IMR-90 (cell line): Measurements from ENCODE around the gene NAPEPLD. TPM values are rescaled to one million over a fixed set of nuclear protein-coding genes. Genes with fewer than 3 reads are reported as not detected.

Experiments used
- ATAC-seq: fragments of 200-7000 bp; cut with Tn5 transposase; 2 replicates; pipeline ENCODE4 v1.9.1; 2020; ENCODE audit warnings: low read depth, mild to moderate bottlenecking, moderate library complexity
- BruUV-seq: library from RNA; stranded (reverse); fragments of 400-500 nt; replicated peaks from 2 replicates; lab custom pipeline; 2021; lab: Mats Ljungman, UMichigan
- CTCF ChIA-PET: fragments of 300-600 bp; formaldehyde crosslinking; extraction: SDS; loops from one replicate; lab custom pipeline; 2021; ENCODE audit warnings: antibody characterized with exemption; lab: Yijun Ruan, JAX
- POLR2A ChIA-PET: fragments of 300-600 bp; sonication (Branson Sonifier 250); formaldehyde crosslinking; loops from one replicate; lab custom pipeline; 2022; ENCODE audit warnings: antibody characterized with exemption; ENCODE audit not compliant: unreplicated experiment; lab: Charles Lee
- DNase-seq: peaks from one replicate; pipeline ENCODE4 v3.0.0; 2013
- H2AFZ ChIP-seq: replicated peaks from 2 replicates; pipeline ENCODE3; 2013; ENCODE audit warnings: low read length, mild to moderate bottlenecking; ENCODE audit not compliant: poor library complexity
- H2AK5ac ChIP-seq: 2 replicates; pipeline ENCODE4 v1.6.1; 2013; ENCODE audit warnings: low read depth, low read length, inconsistent platforms
- H2AK9ac ChIP-seq: replicated peaks from 2 replicates; pipeline ENCODE3; 2013; ENCODE audit warnings: mild to moderate bottlenecking, low read depth, low read length, moderate library complexity; ENCODE audit not compliant: poor library complexity
- H2BK120ac ChIP-seq: 2 replicates; pipeline ENCODE4 v1.6.1; 2013; ENCODE audit warnings: low read depth, low read length, inconsistent platforms
- H2BK15ac ChIP-seq: 3 replicates; pipeline ENCODE4 v1.6.1; 2013; ENCODE audit warnings: low read depth, low read length, inconsistent platforms
- H2BK20ac ChIP-seq: 2 replicates; pipeline ENCODE4 v1.6.1; 2013; ENCODE audit warnings: low read depth, mild to moderate bottlenecking, inconsistent platforms, low read length, moderate library complexity
- H2BK5ac ChIP-seq: 2 replicates; pipeline ENCODE4 v1.6.1; 2013; ENCODE audit warnings: mild to moderate bottlenecking, low read depth, low read length, inconsistent platforms; ENCODE audit not compliant: poor library complexity, severe bottlenecking
- H3K14ac ChIP-seq: replicated peaks from 2 replicates; pipeline ENCODE4 v1.6.1; 2013; ENCODE audit warnings: low read depth, low read length, inconsistent platforms
- H3K18ac ChIP-seq: 2 replicates; pipeline ENCODE4 v1.6.1; 2013; ENCODE audit warnings: low read depth, low read length, control low read depth
- H3K23ac ChIP-seq: 2 replicates; pipeline ENCODE4 v1.6.1; 2013; ENCODE audit warnings: low read depth, low read length, inconsistent platforms
- H3K27ac ChIP-seq: 2 replicates; pipeline ENCODE4 v1.5.1; 2013; ENCODE audit warnings: mild to moderate bottlenecking, control low read depth, low read length; ENCODE audit not compliant: insufficient read depth
- H3K27me3 ChIP-seq: 2 replicates; pipeline ENCODE4 v1.6.1; 2013; ENCODE audit warnings: low read length; ENCODE audit not compliant: control insufficient read depth, insufficient read depth
- H3K36me3 ChIP-seq: 2 replicates; pipeline ENCODE4 v1.6.1; 2013; ENCODE audit warnings: low read length, mixed read lengths; ENCODE audit not compliant: control insufficient read depth, insufficient read depth
- H3K4ac ChIP-seq: 2 replicates; pipeline ENCODE4 v1.6.1; 2013; ENCODE audit warnings: low read depth, low read length, inconsistent platforms
- H3K4me1 ChIP-seq: 2 replicates; pipeline ENCODE4 v1.6.1; 2013; ENCODE audit warnings: low read length, mixed read lengths; ENCODE audit not compliant: control insufficient read depth, insufficient read depth
- H3K4me2 ChIP-seq: 2 replicates; pipeline ENCODE4 v1.6.1; 2013; ENCODE audit warnings: low read depth, mild to moderate bottlenecking, control low read depth, low read length, moderate library complexity
- H3K4me3 ChIP-seq: 2 replicates; pipeline ENCODE4 v1.5.1; 2013; ENCODE audit warnings: low read depth, mild to moderate bottlenecking, control low read depth, low read length, moderate library complexity; ENCODE audit not compliant: insufficient read depth
- H3K56ac ChIP-seq: 2 replicates; pipeline ENCODE4 v1.6.1; 2013; ENCODE audit warnings: low read length, inconsistent platforms; ENCODE audit not compliant: insufficient read depth; ENCODE audit errors: extremely low read depth
- H3K79me1 ChIP-seq, 2 experiments: 2 replicates each; pipeline ENCODE4 v1.6.1; 2013; ENCODE audit warnings: low read length in 2 of 2, inconsistent platforms in 1 of 2, low read depth in 1 of 2
- H3K9ac ChIP-seq: 2 replicates; pipeline ENCODE4 v1.6.1; 2013; ENCODE audit warnings: low read depth, low read length, control low read depth
- H3K9me1 ChIP-seq: 2 replicates; pipeline ENCODE4 v1.6.1; 2013; ENCODE audit warnings: low read length, inconsistent platforms; ENCODE audit not compliant: insufficient read depth
- H3K9me3 ChIP-seq: 2 replicates; pipeline ENCODE4 v1.6.1; 2013; ENCODE audit warnings: low read length; ENCODE audit not compliant: control insufficient read depth, insufficient read depth
- H4K20me1 ChIP-seq: 2 replicates; pipeline ENCODE4 v1.6.1; 2013; ENCODE audit warnings: low read length, inconsistent platforms; ENCODE audit not compliant: insufficient read depth
- H4K5ac ChIP-seq: 2 replicates; pipeline ENCODE4 v1.6.1; 2013; ENCODE audit warnings: mild to moderate bottlenecking, low read depth, low read length, control low read depth
- H4K8ac ChIP-seq, 2 experiments: 2 replicates each; pipeline ENCODE4 v1.6.1; 2013; ENCODE audit warnings: low read depth in 2 of 2, low read length in 2 of 2, control low read depth in 1 of 2, inconsistent platforms in 1 of 2
- H4K91ac ChIP-seq: 2 replicates; pipeline ENCODE4 v1.6.1; 2013; ENCODE audit warnings: low read depth, low read length, inconsistent platforms; ENCODE audit not compliant: insufficient read depth
- BHLHE40 ChIP-seq: fragments of 150-350 bp; IDR thresholded peaks from 2 replicates; pipeline ENCODE4 v1.6.1; 2016; ENCODE audit warnings: mild to moderate bottlenecking, low read depth, low read length
- CEBPB ChIP-seq: IDR thresholded peaks from 2 replicates; pipeline ENCODE4 v1.6.1; 2012; ENCODE audit warnings: low read depth, low read length, improper control_type of control experiment
- CHD1 ChIP-seq: IDR thresholded peaks from 2 replicates; pipeline ENCODE4 v1.6.1; 2012; ENCODE audit warnings: low read depth, low read length, improper control_type of control experiment
- FOS ChIP-seq: fragments of 150-350 bp; IDR thresholded peaks from 2 replicates; pipeline ENCODE4 v1.6.1; 2016; ENCODE audit warnings: low read depth, low read length
- MAFK ChIP-seq: IDR thresholded peaks from 2 replicates; pipeline ENCODE4 v1.6.1; 2012; ENCODE audit warnings: low read depth, low read length, improper control_type of control experiment
- MAZ ChIP-seq: IDR thresholded peaks from 2 replicates; pipeline ENCODE4 v1.6.1; 2012; ENCODE audit warnings: low read depth, mild to moderate bottlenecking, low read length, improper control_type of control experiment, moderate library complexity, borderline replicate concordance
- MXI1 ChIP-seq: IDR thresholded peaks from 2 replicates; pipeline ENCODE4 v1.6.1; 2012; ENCODE audit warnings: low read depth, mild to moderate bottlenecking, low read length, moderate library complexity, borderline replicate concordance
- NFE2L2 ChIP-seq: fragments of 150-350 bp; IDR thresholded peaks from 2 replicates; pipeline ENCODE4 v1.6.1; 2016; ENCODE audit warnings: low read depth, mild to moderate bottlenecking, low read length
- POLR2A ChIP-seq: IDR thresholded peaks from 2 replicates; pipeline ENCODE4 v1.6.1; 2012; ENCODE audit warnings: mild to moderate bottlenecking, low read depth, low read length
- RAD21 ChIP-seq: IDR thresholded peaks from 2 replicates; pipeline ENCODE4 v1.6.1; 2012; ENCODE audit warnings: low read length, improper control_type of control experiment
- RCOR1 ChIP-seq: IDR thresholded peaks from 2 replicates; pipeline ENCODE4 v1.6.1; 2012; ENCODE audit warnings: mild to moderate bottlenecking, low read length, improper control_type of control experiment; ENCODE audit not compliant: insufficient replicate concordance
- RFX5 ChIP-seq: IDR thresholded peaks from 2 replicates; pipeline ENCODE4 v1.8.0; 2012; ENCODE audit warnings: low read depth, mild to moderate bottlenecking, low read length, moderate library complexity
- USF2 ChIP-seq: fragments of 150-350 bp; IDR thresholded peaks from 2 replicates; pipeline ENCODE4 v1.6.1; 2017; ENCODE audit warnings: mild to moderate bottlenecking, antibody characterized with exemption, low read length, low read depth
- WGBS, 2 experiments: methylation state at CpG; one replicate each; pipeline versions ENCODE4 v1.1.5 to v1.1.7; 2013; ENCODE audit warnings: missing lambda C conversion rate in 2 of 2; ENCODE audit not compliant: insufficient read length in 1 of 2; ENCODE audit errors: extremely low coverage in 2 of 2; 5-methylcytosine and 5-hydroxymethylcytosine counted together
- dilution Hi-C: fragments of 300-500 bp; cut with HindIII; formaldehyde crosslinking; loops from one replicate; pipeline ENCODE4 v1.14.3; 2018; ENCODE audit warnings: low sequenced_read_pairs; ENCODE audit not compliant: unreplicated experiment
- in situ Hi-C: fragments of 300-500 bp; cut with MboI; formaldehyde crosslinking; loops from 3 replicates; pipeline ENCODE4 v1.14.3; 2019; ENCODE audit warnings: low sequenced_read_pairs, inconsistent platforms, mixed read lengths
- intact Hi-C: fragments of 100-400 bp; cut with micrococcal nuclease; formaldehyde crosslinking; loops from 2 replicates; pipeline ENCODE4 v1.10.0; 2022
- polyA plus RNA-seq, 3 experiments: library from polyadenylated mRNA; depleted of rRNA; stranded (reverse); fragments of >200 nt; gene quantifications; 2 replicates each; pipeline ENCODE4 v1.2.3, GENCODE V29; 2012; ENCODE audit warnings: low replicate concordance in 1 of 3
- total RNA-seq: library from RNA; depleted of rRNA; stranded (reverse); fragments of >200 nt; gene quantifications from 2 replicates; pipeline ENCODE4 v1.2.3, GENCODE V29; 2012
- TF ChIP-seq, protein P1 (sequence below): fragments of 150-350 bp; IDR thresholded peaks from 2 replicates; pipeline ENCODE4 v1.6.1; 2016; ENCODE audit warnings: low read depth, mild to moderate bottlenecking, low read length, moderate library complexity, borderline replicate concordance
- TF ChIP-seq, protein P2 (sequence below): conservative IDR thresholded peaks from 2 replicates; pipeline ENCODE4 v1.5.1; 2012; ENCODE audit warnings: mild to moderate bottlenecking, low read depth, low read length, improper control_type of control experiment

The NAPEPLD gene
- total and polyA plus RNA-seq, 2 of the 4 experiments (the other 2 are of a cell fraction), result 2.2 to 3.4 TPM

DNA sequence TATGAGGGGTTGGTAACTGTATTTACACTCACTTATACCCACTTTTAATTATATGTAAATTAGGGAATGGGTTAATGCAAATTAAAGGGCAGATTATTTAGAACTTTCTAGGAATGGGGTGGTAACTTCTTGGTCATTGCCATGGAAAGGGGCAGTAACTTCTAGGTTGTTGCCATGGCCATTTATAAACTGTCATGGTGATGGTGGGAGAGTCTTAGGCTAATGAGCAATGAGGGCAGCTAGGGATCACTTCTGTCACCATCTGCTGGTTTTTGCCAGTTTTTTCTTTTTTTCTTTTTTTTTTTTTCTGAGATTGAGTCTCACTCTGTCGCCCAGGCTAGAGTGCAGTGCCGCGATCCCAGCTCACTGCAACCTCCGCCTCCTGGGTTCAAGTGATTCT, 33.1 kb downstream of the NAPEPLD start:
- H2BK20ac ChIP-seq, result no peak overlapping the region
- no peak overlapping the region for H3K23ac ChIP-seq
- dilution Hi-C loops, result no loop called here
- H3K4me2 ChIP-seq, result no peak overlapping the region
- H3K4me1 ChIP-seq, result no peaks in the 10 kb centered on the region
- H2AK5ac ChIP-seq, result no peak overlapping the region
- no peak overlapping the region for H3K18ac ChIP-seq
- no peak overlapping the region for H2AK9ac ChIP-seq
- no peaks in the 10 kb centered on the region for H4K20me1 ChIP-seq
- H2AFZ ChIP-seq, result no peak overlapping the region
- TF ChIP-seq CHD1 (no peak), RFX5 (no peak), NFE2L2 (no peak), CEBPB (no peak), MAFK (no peak), MAZ (no peak), RAD21 (no peak), POLR2A (no peak), RCOR1 (no peak), USF2 (no peak), BHLHE40 (no peak), FOS (no peak), MXI1 (no peak)
- TF ChIP-seq, protein P1, sequence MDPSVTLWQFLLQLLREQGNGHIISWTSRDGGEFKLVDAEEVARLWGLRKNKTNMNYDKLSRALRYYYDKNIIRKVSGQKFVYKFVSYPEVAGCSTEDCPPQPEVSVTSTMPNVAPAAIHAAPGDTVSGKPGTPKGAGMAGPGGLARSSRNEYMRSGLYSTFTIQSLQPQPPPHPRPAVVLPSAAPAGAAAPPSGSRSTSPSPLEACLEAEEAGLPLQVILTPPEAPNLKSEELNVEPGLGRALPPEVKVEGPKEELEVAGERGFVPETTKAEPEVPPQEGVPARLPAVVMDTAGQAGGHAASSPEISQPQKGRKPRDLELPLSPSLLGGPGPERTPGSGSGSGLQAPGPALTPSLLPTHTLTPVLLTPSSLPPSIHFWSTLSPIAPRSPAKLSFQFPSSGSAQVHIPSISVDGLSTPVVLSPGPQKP, result no peak
- TF ChIP-seq, protein P2, sequence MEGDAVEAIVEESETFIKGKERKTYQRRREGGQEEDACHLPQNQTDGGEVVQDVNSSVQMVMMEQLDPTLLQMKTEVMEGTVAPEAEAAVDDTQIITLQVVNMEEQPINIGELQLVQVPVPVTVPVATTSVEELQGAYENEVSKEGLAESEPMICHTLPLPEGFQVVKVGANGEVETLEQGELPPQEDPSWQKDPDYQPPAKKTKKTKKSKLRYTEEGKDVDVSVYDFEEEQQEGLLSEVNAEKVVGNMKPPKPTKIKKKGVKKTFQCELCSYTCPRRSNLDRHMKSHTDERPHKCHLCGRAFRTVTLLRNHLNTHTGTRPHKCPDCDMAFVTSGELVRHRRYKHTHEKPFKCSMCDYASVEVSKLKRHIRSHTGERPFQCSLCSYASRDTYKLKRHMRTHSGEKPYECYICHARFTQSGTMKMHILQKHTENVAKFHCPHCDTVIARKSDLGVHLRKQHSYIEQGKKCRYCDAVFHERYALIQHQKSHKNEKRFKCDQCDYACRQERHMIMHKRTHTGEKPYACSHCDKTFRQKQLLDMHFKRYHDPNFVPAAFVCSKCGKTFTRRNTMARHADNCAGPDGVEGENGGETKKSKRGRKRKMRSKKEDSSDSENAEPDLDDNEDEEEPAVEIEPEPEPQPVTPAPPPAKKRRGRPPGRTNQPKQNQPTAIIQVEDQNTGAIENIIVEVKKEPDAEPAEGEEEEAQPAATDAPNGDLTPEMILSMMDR, result no peak
- H3K36me3 ChIP-seq, result peaks cover 5% of the 10 kb centered on the region
- BruUV-seq, result no TSS peak
- H3K27me3 ChIP-seq, result no peaks in the 10 kb centered on the region
- no peak overlapping the region for H4K91ac ChIP-seq
- no peak overlapping the region for H3K4me3 ChIP-seq
- in situ Hi-C loops, result no loop called here
- DNase-seq (no peak), ATAC-seq (no peak)
- H2BK5ac ChIP-seq, result no peak overlapping the region
- H2BK15ac ChIP-seq, result no peak overlapping the region
- no peak overlapping the region for H3K4ac ChIP-seq
- H3K9me3 ChIP-seq, result no peaks in the 10 kb centered on the region
- peaks cover 7% of the 10 kb centered on the region; the same call in 1 of the 2 replicates for H3K9me1 ChIP-seq
- ChIA-PET CTCF (no interaction called here), POLR2A (interaction anchor here (0.5 kb wide), 1 partner anchor 190 kb away, joined by 3 read pairs; no protein-coding TSS in a partner anchor)
- intact Hi-C loops, result loop anchor here (10.0 kb wide), 1 partner anchor 179 kb away; the partner anchor contains the start of gene PMPCB
- H3K14ac ChIP-seq, result no peak overlapping the region
- WGBS, 2 experiments, result 100% methylated on average over 3 of the region's 4 CpGs; no CpG with 5 or more reads in 1 of the 2 experiments
- no peak overlapping the region for H3K56ac ChIP-seq
- no peaks in the 10 kb centered on the region for H3K79me1 ChIP-seq
- no peak overlapping the region for H3K9ac ChIP-seq
- no peak overlapping the region for H4K8ac ChIP-seq
- H3K27ac ChIP-seq, result no peak overlapping the region
- no peak overlapping the region for H2BK120ac ChIP-seq
- no peak overlapping the region for H4K5ac ChIP-seq
